ENCODE results near the gene TCF4.

Gene TCF4

GRCh38 chr18:55494899-55495298 is 93.1 kb downstream of the TCF4 start:
- no peak overlapping the region for H3K4me3 Mint-ChIP-seq
- no peaks in the 10 kb centered on the region for H3K9me3 Mint-ChIP-seq
- H3K27ac Mint-ChIP-seq = peak overlapping the region; percentile 57
- H3K36me3 Mint-ChIP-seq (ENCODE audit: low read depth) = no peaks in the 10 kb centered on the region
- no peak for TF ChIP-seq CTCF (IDR thresholded peaks at IDR 0.05)
- no peaks in the 10 kb centered on the region for H3K27me3 Mint-ChIP-seq (ENCODE audit: low read depth, poor library complexity)
- no peak for DNase-seq
- H3K4me1 Mint-ChIP-seq = peaks cover 60% of the 10 kb centered on the region

GRCh38 chr18:55494441-55494840 is 93.6 kb downstream of the TCF4 start:
- no peak for TF ChIP-seq CTCF (IDR thresholded peaks at IDR 0.05)
- Mint-ChIP-seq H3K27me3 (ENCODE audit: low read depth, poor library complexity) (no peaks in the 10 kb centered on the region), H3K4me1 (peaks cover 63% of the 10 kb centered on the region), H3K4me3 (no peak overlapping the region), H3K36me3 (ENCODE audit: low read depth) (no peaks in the 10 kb centered on the region), H3K27ac (no peak overlapping the region), H3K9me3 (no peaks in the 10 kb centered on the region)
- no peak for DNase-seq

GRCh38 chr18:55491616-55492015 is 96.4 kb downstream of the TCF4 start:
- H3K27ac Mint-ChIP-seq = no peak overlapping the region
- peaks cover 75% of the 10 kb centered on the region for H3K4me1 Mint-ChIP-seq
- no peaks in the 10 kb centered on the region for H3K9me3 Mint-ChIP-seq

GRCh38 chr18:55489034-55489986 is 98.7 kb downstream of the TCF4 start:
- H3K27ac Mint-ChIP-seq = peak overlapping the region; percentile 74
- no peaks in the 10 kb centered on the region for H3K9me3 Mint-ChIP-seq
- no peak for DNase-seq
- peak overlapping the region; percentile 60 for H3K4me3 Mint-ChIP-seq
- H3K27me3 Mint-ChIP-seq (ENCODE audit: low read depth, poor library complexity) = no peaks in the 10 kb centered on the region
- peaks cover 61% of the 10 kb centered on the region for H3K4me1 Mint-ChIP-seq
- peaks cover 9% of the 10 kb centered on the region for H3K36me3 Mint-ChIP-seq (ENCODE audit: low read depth)
- no peak for TF ChIP-seq CTCF (IDR thresholded peaks at IDR 0.05)

More at GRCh38 chr18:55491616-55492015, 96.4 kb downstream of the TCF4 start:
- H3K36me3 Mint-ChIP-seq (ENCODE audit: low read depth) = peaks cover 5% of the 10 kb centered on the region
- no peak for TF ChIP-seq CTCF (IDR thresholded peaks at IDR 0.05)
- DNase-seq = no peak
- no peak overlapping the region for H3K4me3 Mint-ChIP-seq
- H3K27me3 Mint-ChIP-seq (ENCODE audit: low read depth, poor library complexity) = no peaks in the 10 kb centered on the region

GRCh38 chr18:55488473-55488872 is 99.5 kb downstream of the TCF4 start:
- TF ChIP-seq CTCF (IDR thresholded peaks at IDR 0.05) = no peak
- Mint-ChIP-seq H3K9me3 (no peaks in the 10 kb centered on the region), H3K36me3 (ENCODE audit: low read depth) (peaks cover 15% of the 10 kb centered on the region), H3K4me3 (no peak overlapping the region), H3K27me3 (ENCODE audit: low read depth, poor library complexity) (no peaks in the 10 kb centered on the region), H3K27ac (peak overlapping the region; percentile 58), H3K4me1 (peaks cover 52% of the 10 kb centered on the region)
- no peak for DNase-seq

GRCh38 chr18:55487997-55488396 is 100.0 kb downstream of the TCF4 start:
- peak overlapping the region; percentile 58 for H3K27ac Mint-ChIP-seq
- no peak for DNase-seq
- peaks cover 19% of the 10 kb centered on the region for H3K36me3 Mint-ChIP-seq (ENCODE audit: low read depth)
- no peaks in the 10 kb centered on the region for H3K9me3 Mint-ChIP-seq
- no peak overlapping the region for H3K4me3 Mint-ChIP-seq
- no peak for TF ChIP-seq CTCF (IDR thresholded peaks at IDR 0.05)
- H3K4me1 Mint-ChIP-seq = peaks cover 49% of the 10 kb centered on the region
- no peaks in the 10 kb centered on the region for H3K27me3 Mint-ChIP-seq (ENCODE audit: low read depth, poor library complexity)
